Measurements from ENCODE around the gene KCNJ4.

KCNJ4 gene

DNA sequence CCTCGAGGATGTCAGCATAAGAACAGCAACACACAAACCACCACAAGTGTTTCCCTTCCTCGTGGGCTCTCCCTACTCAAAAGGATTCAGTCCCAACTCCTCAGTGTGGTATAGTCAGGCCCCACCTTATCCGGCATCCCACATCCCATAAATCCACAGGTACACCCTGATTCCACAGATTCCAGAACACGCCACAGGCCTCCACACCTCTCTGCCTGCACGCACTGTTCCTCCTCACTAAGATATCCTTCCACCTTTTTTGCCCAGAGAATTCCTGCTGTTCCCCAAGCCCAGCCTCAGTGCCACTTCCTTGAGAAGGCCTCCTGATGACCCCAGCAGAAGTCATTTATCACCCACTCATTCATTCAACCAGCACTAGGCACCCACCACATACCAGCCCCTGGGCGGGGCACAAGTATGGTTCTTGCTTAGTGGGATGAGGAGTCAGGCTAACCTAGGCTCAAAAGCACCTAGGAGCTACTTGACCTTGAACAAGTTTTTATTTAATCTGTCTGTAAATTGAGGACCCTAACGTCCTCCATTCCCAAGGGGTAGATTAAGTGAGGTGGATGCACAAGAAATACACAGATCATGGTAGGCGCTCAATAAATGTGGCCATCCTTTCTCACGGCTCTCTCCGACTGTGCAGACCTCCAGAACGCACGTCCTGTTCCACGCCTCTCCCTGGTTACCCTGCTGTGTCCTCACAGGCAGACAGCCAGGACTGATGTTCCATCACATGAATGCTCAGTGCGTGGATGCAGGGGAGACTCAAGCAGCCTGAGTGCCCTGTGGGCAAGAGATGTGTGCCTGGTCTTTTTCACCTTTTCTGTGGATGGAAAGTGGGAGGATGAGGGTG is 2.1 kb upstream of the KCNJ4 start:
- H3K4me3 ChIP-seq (ENCODE audit: low read depth, low read length) = no peak overlapping the region
- TF ChIP-seq, protein P1, sequence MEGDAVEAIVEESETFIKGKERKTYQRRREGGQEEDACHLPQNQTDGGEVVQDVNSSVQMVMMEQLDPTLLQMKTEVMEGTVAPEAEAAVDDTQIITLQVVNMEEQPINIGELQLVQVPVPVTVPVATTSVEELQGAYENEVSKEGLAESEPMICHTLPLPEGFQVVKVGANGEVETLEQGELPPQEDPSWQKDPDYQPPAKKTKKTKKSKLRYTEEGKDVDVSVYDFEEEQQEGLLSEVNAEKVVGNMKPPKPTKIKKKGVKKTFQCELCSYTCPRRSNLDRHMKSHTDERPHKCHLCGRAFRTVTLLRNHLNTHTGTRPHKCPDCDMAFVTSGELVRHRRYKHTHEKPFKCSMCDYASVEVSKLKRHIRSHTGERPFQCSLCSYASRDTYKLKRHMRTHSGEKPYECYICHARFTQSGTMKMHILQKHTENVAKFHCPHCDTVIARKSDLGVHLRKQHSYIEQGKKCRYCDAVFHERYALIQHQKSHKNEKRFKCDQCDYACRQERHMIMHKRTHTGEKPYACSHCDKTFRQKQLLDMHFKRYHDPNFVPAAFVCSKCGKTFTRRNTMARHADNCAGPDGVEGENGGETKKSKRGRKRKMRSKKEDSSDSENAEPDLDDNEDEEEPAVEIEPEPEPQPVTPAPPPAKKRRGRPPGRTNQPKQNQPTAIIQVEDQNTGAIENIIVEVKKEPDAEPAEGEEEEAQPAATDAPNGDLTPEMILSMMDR (IDR thresholded peaks at IDR 0.05; ENCODE audit: insufficient read depth, low read depth, low read length, missing control alignments) = no peak

DNA sequence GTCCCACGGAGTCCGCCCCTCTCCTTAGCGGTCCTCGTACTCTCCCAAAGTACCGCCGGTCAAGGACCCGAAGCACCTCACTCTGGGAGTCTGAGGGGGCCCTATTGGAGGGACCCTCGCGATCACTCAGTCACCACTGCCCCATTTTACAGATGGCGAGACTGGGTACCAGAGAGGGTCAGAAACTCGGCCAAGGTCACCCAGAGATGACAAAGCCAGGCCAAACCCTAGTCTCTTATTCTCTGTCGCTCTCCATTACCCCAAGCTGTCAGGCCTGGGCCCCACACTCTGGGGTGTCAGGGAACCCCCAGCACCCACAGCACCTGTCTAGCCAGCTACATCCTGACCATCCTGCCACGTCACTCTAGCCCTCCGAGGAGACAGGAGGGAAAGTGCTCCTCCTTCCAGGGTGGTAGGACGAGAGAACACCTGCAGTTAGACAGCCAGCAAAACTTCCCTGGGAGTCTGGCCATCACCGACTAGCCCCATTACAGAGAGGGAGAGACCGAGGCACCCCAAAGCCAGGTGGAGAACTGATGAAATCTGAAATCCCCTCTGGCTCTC is 1.4 kb upstream of the KCNJ4 start:
- H3K4me3 ChIP-seq (ENCODE audit: low read depth, low read length) = no peak overlapping the region
- DNase-seq (ENCODE audit: low read depth) = no peak
- TF ChIP-seq, protein P1 (IDR thresholded peaks at IDR 0.05; ENCODE audit: insufficient read depth, low read depth, low read length, missing control alignments) = no peak

More for the DNA sequence above, 2.1 kb upstream of the KCNJ4 start:
- DNase-seq (ENCODE audit: low read depth) = no peak

DNA sequence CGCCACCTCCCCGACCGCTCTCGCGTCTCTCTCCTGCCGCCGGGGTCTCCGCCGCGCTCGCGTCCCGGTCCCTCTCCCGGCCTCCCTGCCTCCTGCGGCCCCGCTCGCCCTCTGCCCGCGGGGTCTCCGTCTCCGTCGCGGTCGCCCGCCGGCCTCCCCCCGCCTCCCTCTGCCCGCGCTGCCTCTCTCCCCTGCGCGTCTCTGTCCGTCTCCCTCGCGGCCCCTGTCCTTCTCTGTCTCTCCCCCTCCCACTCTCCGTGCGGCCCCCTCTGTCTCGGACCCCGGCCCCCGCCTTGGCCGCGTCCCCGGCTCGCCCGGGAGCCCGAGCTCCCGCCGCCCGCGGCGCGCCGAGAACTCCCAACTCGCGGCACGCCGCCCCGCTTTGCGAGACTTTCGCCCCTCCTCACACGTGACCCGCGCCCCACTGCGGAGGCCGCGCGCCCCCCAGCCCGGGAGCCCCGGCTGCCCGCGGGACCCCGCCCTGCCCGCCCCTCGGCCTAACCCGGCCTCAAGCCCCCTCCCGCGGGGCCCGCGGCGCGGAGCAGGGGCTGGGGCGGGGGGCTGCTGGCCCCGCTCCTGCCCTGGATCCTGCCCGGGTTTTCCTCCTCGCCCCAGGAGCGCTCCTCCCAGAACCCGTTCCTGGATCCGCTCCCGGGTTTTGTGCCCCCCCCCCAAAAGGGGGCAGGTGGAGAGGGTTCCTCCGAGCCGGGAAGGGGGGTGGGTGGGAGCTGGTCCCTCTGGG is 702 bp upstream of the KCNJ4 start:
- DNase-seq (ENCODE audit: low read depth) = peak; percentile 41
- TF ChIP-seq, protein P1 (IDR thresholded peaks at IDR 0.05; ENCODE audit: insufficient read depth, low read depth, low read length, missing control alignments) = no peak
- H3K4me3 ChIP-seq (ENCODE audit: low read depth, low read length) = peak overlapping the region; percentile 15; the same call in 1 of the 2 replicates

DNA sequence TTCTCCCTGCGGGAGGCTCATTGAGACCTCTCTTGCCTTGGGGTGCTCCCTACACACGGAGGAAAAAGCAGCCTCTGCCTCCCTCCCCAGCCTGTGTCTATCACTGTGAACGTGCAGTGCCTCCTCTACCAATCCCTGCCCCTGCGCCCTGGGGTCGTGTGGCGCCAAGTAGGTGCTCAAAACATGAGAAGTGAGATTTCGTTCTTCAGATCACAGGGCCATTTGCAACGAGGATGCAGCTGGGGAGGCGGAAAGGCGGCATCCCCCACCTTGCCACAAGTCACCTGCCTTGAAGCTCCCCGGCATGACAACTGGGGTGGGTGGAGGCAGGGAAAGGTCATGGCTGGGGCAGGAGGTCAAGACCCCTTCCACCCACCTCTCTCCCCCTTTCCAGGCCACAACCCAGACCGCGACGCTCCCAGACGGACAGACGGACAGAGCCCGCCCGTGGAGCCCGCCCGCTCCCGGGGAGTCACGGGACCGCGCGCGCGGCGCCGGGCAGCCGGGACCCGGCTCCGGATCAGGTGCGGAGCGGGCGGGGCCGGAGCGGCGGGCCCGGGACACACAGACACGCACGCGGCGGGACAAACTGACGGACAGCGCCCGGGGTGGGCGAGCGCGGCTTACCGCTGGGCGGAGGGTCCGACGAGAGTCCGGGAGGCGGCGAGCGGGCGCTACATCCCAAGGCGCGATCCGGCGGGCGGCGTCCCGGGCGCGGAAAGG is 485 bp downstream of the KCNJ4 start:
- H3K4me3 ChIP-seq (ENCODE audit: low read depth, low read length) = peak overlapping the region; percentile 27; the same call in 1 of the 2 replicates
- TF ChIP-seq, protein P1 (IDR thresholded peaks at IDR 0.05; ENCODE audit: insufficient read depth, low read depth, low read length, missing control alignments) = no peak
- peak; percentile 68 for DNase-seq (ENCODE audit: low read depth)

DNA sequence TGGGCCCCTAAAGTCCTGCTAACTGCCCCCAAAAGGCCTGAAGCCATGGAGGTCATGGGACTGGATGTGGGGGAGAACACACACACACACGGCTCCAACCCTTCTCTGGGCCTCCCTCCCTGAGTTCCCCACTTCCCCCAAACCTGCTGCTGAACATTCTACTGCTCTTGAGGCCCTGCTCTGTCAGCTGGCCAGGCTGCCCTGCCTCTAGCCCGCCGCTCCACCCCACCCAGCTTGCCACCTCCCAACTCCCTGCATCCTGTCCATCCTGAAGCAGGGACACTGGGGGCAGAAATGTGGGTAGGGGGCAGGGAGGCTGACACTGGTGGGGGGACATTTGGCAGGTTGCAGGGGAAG is 1.0 kb downstream of the KCNJ4 start:
- no peak overlapping the region for H3K4me3 ChIP-seq (ENCODE audit: low read depth, low read length)
- no peak for DNase-seq (ENCODE audit: low read depth)
- TF ChIP-seq, protein P1 (IDR thresholded peaks at IDR 0.05; ENCODE audit: insufficient read depth, low read depth, low read length, missing control alignments) = no peak

DNA sequence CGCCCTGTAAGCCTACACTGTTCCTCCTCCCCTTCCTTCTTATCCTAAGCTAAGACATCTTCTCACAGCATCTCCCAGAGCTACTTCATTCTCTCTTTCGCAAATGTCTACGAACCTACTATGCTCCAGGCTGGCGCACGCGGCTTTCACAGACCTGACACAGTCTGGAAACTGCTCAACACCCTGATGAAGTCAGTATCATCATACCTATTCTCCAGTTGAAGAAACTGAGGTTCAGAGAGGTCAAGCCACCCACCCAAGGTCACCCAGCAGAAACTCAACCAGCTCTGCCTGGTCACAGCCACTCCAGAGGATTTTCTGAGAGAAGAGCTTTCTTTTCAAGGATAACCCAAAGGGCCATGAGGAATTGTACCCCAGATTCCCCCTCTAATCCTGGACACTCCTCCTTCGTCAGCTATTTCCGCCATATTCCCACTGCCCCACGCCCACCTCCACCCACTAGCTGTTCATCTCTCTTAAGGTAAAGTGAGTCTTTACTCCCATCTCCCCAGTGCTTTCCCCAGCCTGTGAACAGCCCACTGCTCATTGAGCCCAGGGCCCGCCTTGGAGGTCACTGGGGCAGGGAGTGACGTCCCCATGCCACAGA is 1.8 kb downstream of the KCNJ4 start:
- TF ChIP-seq, protein P1 (IDR thresholded peaks at IDR 0.05; ENCODE audit: insufficient read depth, low read depth, low read length, missing control alignments) = no peak
- DNase-seq (ENCODE audit: low read depth) = no peak
- no peak overlapping the region for H3K4me3 ChIP-seq (ENCODE audit: low read depth, low read length)

Data from GM12865 (cell line).